SU-DHL-6 (cell line): ENCODE results near the gene CCDC136.

Experiments used
- H2AFZ ChIP-seq: fragments of 200-600 bp; sonication (generic); 2 replicates; pipeline ENCODE4 v1.6.1; 2014; ENCODE audit warnings: low read depth, mild to moderate bottlenecking, moderate library complexity, mixed read lengths, antibody characterized with exemption, low read length; ENCODE audit not compliant: severe bottlenecking
- H3F3A ChIP-seq: fragments of 200-600 bp; shearing (Covaris generic); 2 replicates; pipeline ENCODE4 v1.6.0; 2016; ENCODE audit warnings: antibody characterized with exemption, mild to moderate bottlenecking; ENCODE audit not compliant: insufficient read depth
- H3K27ac ChIP-seq: fragments of 200-600 bp; sonication (generic); 2 replicates; pipeline ENCODE4 v1.5.1; 2016; ENCODE audit warnings: low read depth, mild to moderate bottlenecking, low read length, moderate library complexity, mixed read lengths
- H3K27me3 ChIP-seq: fragments of 200-600 bp; sonication (generic), shearing (Covaris generic); 2 replicates; pipeline ENCODE4 v1.6.0; 2014; ENCODE audit warnings: mild to moderate bottlenecking, low read length
- H3K36me3 ChIP-seq: fragments of 200-600 bp; sonication (generic); 2 replicates; pipeline ENCODE4 v1.6.1; 2014; ENCODE audit warnings: mild to moderate bottlenecking, low read length, mixed read lengths
- H3K4me2 ChIP-seq: fragments of 300-600, 200-600 bp; shearing (Covaris generic), sonication (generic); 2 replicates; pipeline ENCODE4 v1.6.0; 2014; ENCODE audit warnings: low read length, low read depth, mild to moderate bottlenecking; ENCODE audit not compliant: poor library complexity, severe bottlenecking
- H3K4me3 ChIP-seq: fragments of 200-600 bp; sonication (generic); 2 replicates; pipeline ENCODE4 v1.5.1; 2014; ENCODE audit warnings: antibody characterized with exemption, low read length, mild to moderate bottlenecking, mixed read lengths; ENCODE audit not compliant: insufficient read depth, poor library complexity, severe bottlenecking
- H3K79me2 ChIP-seq: fragments of 200-600 bp; sonication (generic); 2 replicates; pipeline ENCODE4 v1.6.1; 2014; ENCODE audit warnings: mild to moderate bottlenecking, low read length, moderate library complexity; ENCODE audit not compliant: insufficient read depth
- H3K9ac ChIP-seq: fragments of 200-600 bp; sonication (generic); 2 replicates; pipeline ENCODE4 v1.7.0; 2014; ENCODE audit warnings: mild to moderate bottlenecking, low read length
- H3K9me2 ChIP-seq: fragments of 200-600 bp; sonication (generic); replicated peaks from 2 replicates; pipeline ENCODE4 v1.6.1; 2014; ENCODE audit warnings: low read length; ENCODE audit not compliant: insufficient read depth
- H3K9me3 ChIP-seq: fragments of 200-600 bp; sonication (generic); 2 replicates; pipeline ENCODE4 v1.6.1; 2014; ENCODE audit warnings: low read length, mixed read lengths; ENCODE audit not compliant: insufficient read depth
- H4K20me1 ChIP-seq: fragments of 200-600 bp; sonication (generic); 2 replicates; pipeline ENCODE4 v1.6.1; 2014; ENCODE audit warnings: low read depth, mild to moderate bottlenecking, antibody characterized with exemption, low read length, moderate library complexity, mixed read lengths
- EZH2phosphoT487 ChIP-seq: fragments of 200-600 bp; sonication (generic), shearing (Covaris generic); conservative IDR thresholded peaks from 2 replicates; pipeline ENCODE4 v1.6.1; 2018; ENCODE audit warnings: mild to moderate bottlenecking, antibody characterized with exemption, low read length, moderate library complexity, mixed read lengths
- TF ChIP-seq, protein P1 (sequence below): fragments of 200-600 bp; sonication (generic); IDR thresholded peaks from one replicate; pipeline ENCODE4 v1.5.1; 2017; ENCODE audit warnings: antibody characterized with exemption, mild to moderate bottlenecking, low read length, moderate library complexity; ENCODE audit not compliant: insufficient read depth, poor library complexity, severe bottlenecking

Gene CCDC136

DNA sequence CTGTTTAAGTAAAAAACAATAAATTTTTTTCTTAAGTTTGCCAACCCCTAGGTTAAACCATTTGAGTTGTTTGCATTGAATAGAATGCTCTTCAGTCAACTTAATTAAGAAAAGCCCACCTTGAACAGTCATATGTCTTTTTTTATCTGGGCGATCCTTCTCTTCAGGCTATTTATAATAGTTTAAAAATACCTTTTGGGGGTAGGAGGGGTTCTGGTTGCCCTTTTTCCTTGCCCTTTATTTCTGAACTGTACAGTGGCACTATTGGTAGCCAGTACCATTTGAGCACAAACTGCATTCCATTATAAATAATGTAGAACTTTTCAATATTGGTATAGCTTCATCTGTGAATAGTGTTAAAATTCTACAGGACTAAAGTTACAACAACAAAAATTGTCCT, 39.5 kb upstream of the CCDC136 start:
- Histone ChIP-seq H4K20me1 (peaks cover 5% of the 10 kb centered on the region; the same call in 1 of the 2 replicates), H3K4me2 (no peak overlapping the region), H3K27me3 (no peaks in the 10 kb centered on the region), H3K36me3 (peaks cover 41% of the 10 kb centered on the region), H3K9me2 (no peaks in the 10 kb centered on the region), H3K9ac (no peak overlapping the region), H3K4me3 (no peak overlapping the region), H2AFZ (no peak overlapping the region), H3K9me3 (no peaks in the 10 kb centered on the region), H3K27ac (no peak overlapping the region), H3K79me2 (peaks cover 35% of the 10 kb centered on the region), H3F3A (peaks cover 3% of the 10 kb centered on the region; the same call in 1 of the 2 replicates)
- TF ChIP-seq EZH2phosphoT487 = no peak
- TF ChIP-seq, protein P1, sequence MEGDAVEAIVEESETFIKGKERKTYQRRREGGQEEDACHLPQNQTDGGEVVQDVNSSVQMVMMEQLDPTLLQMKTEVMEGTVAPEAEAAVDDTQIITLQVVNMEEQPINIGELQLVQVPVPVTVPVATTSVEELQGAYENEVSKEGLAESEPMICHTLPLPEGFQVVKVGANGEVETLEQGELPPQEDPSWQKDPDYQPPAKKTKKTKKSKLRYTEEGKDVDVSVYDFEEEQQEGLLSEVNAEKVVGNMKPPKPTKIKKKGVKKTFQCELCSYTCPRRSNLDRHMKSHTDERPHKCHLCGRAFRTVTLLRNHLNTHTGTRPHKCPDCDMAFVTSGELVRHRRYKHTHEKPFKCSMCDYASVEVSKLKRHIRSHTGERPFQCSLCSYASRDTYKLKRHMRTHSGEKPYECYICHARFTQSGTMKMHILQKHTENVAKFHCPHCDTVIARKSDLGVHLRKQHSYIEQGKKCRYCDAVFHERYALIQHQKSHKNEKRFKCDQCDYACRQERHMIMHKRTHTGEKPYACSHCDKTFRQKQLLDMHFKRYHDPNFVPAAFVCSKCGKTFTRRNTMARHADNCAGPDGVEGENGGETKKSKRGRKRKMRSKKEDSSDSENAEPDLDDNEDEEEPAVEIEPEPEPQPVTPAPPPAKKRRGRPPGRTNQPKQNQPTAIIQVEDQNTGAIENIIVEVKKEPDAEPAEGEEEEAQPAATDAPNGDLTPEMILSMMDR = no peak

DNA sequence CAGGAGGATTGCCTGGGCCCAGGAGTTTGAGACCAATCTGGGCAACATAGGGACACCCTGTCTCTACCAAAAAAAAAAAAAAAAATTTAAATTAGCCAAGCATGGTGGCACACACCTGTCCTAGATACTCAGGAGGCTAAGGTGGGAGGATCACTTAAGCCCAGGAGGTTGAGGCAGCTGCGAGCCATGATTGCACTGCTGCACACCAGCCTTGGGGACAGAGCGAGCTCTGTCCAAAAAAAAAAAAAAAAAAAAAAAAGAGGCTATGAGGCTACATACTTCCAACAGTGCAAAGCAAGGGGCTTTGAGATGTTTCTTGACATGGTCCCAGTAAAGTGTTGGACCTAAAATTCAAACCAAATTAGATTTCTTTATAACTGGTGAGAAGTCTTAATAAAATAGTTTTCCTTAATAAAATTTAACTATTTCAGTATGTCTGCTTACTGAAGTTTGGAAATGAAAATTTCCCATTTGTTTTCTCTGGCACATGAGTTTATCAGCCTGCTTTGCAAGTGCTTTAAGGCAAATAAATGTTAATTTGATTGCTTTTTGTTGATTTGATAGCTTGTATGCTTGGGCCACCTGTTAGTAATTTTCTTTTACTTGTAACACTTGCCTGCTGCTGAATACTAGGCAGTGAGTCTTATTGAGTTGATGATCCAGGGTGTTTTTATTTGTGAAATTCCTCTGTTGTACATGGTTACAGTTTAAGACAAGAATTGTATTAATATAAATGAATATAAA, 36.5 kb upstream of the CCDC136 start:
- Histone ChIP-seq H3K4me2 (no peak overlapping the region), H3K9me3 (no peaks in the 10 kb centered on the region)

DNA sequence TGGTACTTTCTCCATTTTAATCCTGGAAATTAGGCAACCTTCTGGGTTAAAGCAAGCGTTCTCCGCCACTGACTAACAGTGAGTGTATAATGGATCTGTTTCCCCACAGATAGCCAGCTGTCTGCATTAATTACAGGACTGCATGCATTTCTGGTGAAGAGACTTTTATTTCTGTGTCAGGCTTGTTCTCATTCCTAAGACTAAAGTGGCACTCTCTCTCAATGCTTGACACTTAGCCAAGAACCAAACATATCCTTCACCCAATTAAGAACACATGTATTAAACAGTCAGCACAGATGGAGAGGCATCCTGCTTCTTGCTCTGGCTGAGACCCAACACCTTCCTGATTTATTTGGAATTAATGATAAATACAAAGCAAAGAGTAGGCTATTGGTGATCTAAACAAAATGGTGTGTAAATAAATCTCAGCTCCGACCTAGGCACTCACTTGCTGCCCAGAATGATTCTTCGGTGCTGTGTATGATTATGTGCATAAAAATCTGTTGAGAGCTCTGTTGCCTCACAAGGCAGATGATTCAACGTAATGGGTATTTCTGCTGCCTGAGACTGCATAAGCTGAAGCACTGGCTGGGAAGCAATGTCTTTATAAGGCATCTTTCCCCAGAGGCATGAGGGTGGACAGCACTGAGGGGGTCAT, 35.8 kb upstream of the CCDC136 start:
- H3K9me3 ChIP-seq = no peaks in the 10 kb centered on the region
- H3K27ac ChIP-seq = no peak overlapping the region
- peaks cover 36% of the 10 kb centered on the region for H3K36me3 ChIP-seq
- no peak overlapping the region for H3K4me3 ChIP-seq
- no peak overlapping the region for H3K9ac ChIP-seq
- H2AFZ ChIP-seq = no peak overlapping the region
- no peak for TF ChIP-seq EZH2phosphoT487
- TF ChIP-seq, protein P1 = no peak
- H3K27me3 ChIP-seq = no peaks in the 10 kb centered on the region
- no peak overlapping the region for H3K4me2 ChIP-seq
- H3F3A ChIP-seq = peaks cover 3% of the 10 kb centered on the region; the same call in 1 of the 2 replicates
- no peaks in the 10 kb centered on the region for H4K20me1 ChIP-seq
- H3K9me2 ChIP-seq = no peaks in the 10 kb centered on the region
- H3K79me2 ChIP-seq = peaks cover 13% of the 10 kb centered on the region; the same call in 1 of the 2 replicates

More for the DNA sequence above, 36.5 kb upstream of the CCDC136 start:
- Histone ChIP-seq H3K27me3 (no peaks in the 10 kb centered on the region), H3K27ac (no peak overlapping the region), H4K20me1 (no peaks in the 10 kb centered on the region), H3F3A (peaks cover 3% of the 10 kb centered on the region; the same call in 1 of the 2 replicates), H3K9ac (no peak overlapping the region), H3K36me3 (peaks cover 42% of the 10 kb centered on the region), H2AFZ (no peak overlapping the region), H3K9me2 (no peaks in the 10 kb centered on the region), H3K4me3 (no peak overlapping the region), H3K79me2 (peaks cover 13% of the 10 kb centered on the region; the same call in 1 of the 2 replicates)
- TF ChIP-seq EZH2phosphoT487 = no peak
- TF ChIP-seq, protein P1 = no peak
